Loucy (cell line): ENCODE results near the gene MYO18A.

ENCODE experiments used
- CTCF ChIP-seq: fragments of 200-600 bp; sonication (generic); conservative IDR thresholded peaks from 2 replicates; pipeline ENCODE4 v1.5.1; 2014; ENCODE audit warnings: mild to moderate bottlenecking, antibody characterized with exemption, low read length
- EZH2phosphoT487 ChIP-seq: fragments of 200-600 bp; IDR thresholded peaks from 2 replicates; pipeline ENCODE4 v1.6.1; 2018; ENCODE audit warnings: antibody characterized with exemption, mild to moderate bottlenecking, moderate library complexity, borderline replicate concordance

GRCh38 chr17:29124135-29124924, 55.9 kb downstream of the MYO18A start:
- TF ChIP-seq CTCF (peak; percentile 82), EZH2phosphoT487 (no peak)
